ENCODE data around the gene ENDOU.
A peak's percentile ranks its signal among the peaks of the same experiment; 100 is the strongest.

- peak; percentile 99 for TF ChIP-seq CTCF (IDR thresholded peaks at IDR 0.05)
- TF ChIP-seq PREB (CRISPR knock-in tag; IDR thresholded peaks at IDR 0.05; ENCODE audit: borderline replicate concordance): no peak
- TF ChIP-seq HMGXB4 (CRISPR knock-in tag; IDR thresholded peaks at IDR 0.05): no peak
- no peak for TF ChIP-seq TEAD4 (CRISPR knock-in tag; IDR thresholded peaks at IDR 0.05)
- TF ChIP-seq ATF1 (CRISPR knock-in tag; IDR thresholded peaks at IDR 0.05): no peak
- TF ChIP-seq USF1 (CRISPR knock-in tag; IDR thresholded peaks at IDR 0.05): no peak
- no peak for TF ChIP-seq ZNF121 (CRISPR knock-in tag; IDR thresholded peaks at IDR 0.05)
- TF ChIP-seq ZNF671 (CRISPR knock-in tag; IDR thresholded peaks at IDR 0.05): no peak
- no peak for TF ChIP-seq TEAD1 (CRISPR knock-in tag; IDR thresholded peaks at IDR 0.05)
- no peak for TF ChIP-seq E2F5 (CRISPR knock-in tag; IDR thresholded peaks at IDR 0.05)
Measured at GRCh38 chr12:47742253-47742825, 17.0 kb upstream of the ENDOU start.
